Measurements from ENCODE around the gene RGS10. TPM values are rescaled to one million over a fixed set of nuclear protein-coding genes. Genes with fewer than 3 reads are reported as not detected.

Gene RGS10
- total and polyA plus RNA-seq, 9 of the 15 experiments (the other 6 are each of a cell fraction or from before 2014, with no cell fraction given): 31.9 to 123 (median 62.1) TPM

DNA sequence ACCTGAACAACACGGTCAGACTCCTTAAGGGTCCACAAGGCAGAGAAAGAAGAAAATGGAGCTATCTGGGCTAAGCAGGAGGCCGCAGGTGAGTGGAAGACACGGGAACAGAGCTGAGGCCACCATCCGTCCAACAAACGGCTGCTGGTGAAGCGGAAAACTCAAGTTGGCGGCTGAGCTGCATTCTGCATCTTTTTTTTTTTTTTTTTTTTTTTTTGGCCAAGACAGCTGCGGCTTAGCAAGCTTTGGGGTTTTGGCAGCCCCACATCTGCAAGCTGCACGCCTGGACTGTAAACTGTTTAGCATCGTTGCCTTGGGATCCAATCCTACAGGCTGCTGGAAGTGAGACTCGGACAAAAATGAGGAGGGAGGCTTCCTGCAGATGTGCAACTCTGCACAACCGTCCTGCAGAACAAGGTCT is 37.4 kb downstream of the RGS10 start:
- no peak overlapping the region for H3K4me3 ChIP-seq
- POLR2A ChIA-PET: interaction anchor here (0.7 kb wide), 1 partner anchor 14 kb away, joined by 3 read pairs; no protein-coding TSS in a partner anchor

More for the DNA sequence above, 37.4 kb downstream of the RGS10 start:
- no peak overlapping the region for H3K4me2 ChIP-seq (ENCODE audit: insufficient read depth, low read length)
- TF ChIP-seq, protein P1, sequence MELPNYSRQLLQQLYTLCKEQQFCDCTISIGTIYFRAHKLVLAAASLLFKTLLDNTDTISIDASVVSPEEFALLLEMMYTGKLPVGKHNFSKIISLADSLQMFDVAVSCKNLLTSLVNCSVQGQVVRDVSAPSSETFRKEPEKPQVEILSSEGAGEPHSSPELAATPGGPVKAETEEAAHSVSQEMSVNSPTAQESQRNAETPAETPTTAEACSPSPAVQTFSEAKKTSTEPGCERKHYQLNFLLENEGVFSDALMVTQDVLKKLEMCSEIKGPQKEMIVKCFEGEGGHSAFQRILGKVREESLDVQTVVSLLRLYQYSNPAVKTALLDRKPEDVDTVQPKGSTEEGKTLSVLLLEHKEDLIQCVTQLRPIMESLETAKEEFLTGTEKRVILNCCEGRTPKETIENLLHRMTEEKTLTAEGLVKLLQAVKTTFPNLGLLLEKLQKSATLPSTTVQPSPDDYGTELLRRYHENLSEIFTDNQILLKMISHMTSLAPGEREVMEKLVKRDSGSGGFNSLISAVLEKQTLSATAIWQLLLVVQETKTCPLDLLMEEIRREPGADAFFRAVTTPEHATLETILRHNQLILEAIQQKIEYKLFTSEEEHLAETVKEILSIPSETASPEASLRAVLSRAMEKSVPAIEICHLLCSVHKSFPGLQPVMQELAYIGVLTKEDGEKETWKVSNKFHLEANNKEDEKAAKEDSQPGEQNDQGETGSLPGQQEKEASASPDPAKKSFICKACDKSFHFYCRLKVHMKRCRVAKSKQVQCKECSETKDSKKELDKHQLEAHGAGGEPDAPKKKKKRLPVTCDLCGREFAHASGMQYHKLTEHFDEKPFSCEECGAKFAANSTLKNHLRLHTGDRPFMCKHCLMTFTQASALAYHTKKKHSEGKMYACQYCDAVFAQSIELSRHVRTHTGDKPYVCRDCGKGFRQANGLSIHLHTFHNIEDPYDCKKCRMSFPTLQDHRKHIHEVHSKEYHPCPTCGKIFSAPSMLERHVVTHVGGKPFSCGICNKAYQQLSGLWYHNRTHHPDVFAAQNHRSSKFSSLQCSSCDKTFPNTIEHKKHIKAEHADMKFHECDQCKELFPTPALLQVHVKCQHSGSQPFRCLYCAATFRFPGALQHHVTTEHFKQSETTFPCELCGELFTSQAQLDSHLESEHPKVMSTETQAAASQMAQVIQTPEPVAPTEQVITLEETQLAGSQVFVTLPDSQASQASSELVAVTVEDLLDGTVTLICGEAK (IDR thresholded peaks at IDR 0.05): no peak
- TF ChIP-seq, protein P1 (CRISPR knock-in tag; IDR thresholded peaks at IDR 0.05): no peak
- TF ChIP-seq ZNF586 (CRISPR knock-in tag; conservative IDR thresholded peaks at IDR 0.05) (no peak), ZBTB33 (CRISPR knock-in tag; IDR thresholded peaks at IDR 0.05) (peak; percentile 11; the same call in 1 of the 2 replicates), TGIF2 (CRISPR knock-in tag; IDR thresholded peaks at IDR 0.05) (no peak), NFATC3 (IDR thresholded peaks at IDR 0.05) (no peak), ZNF124 (CRISPR knock-in tag; IDR thresholded peaks at IDR 0.05) (no peak)
- TF ChIP-seq, protein P2, sequence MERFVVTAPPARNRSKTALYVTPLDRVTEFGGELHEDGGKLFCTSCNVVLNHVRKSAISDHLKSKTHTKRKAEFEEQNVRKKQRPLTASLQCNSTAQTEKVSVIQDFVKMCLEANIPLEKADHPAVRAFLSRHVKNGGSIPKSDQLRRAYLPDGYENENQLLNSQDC (CRISPR knock-in tag; IDR thresholded peaks at IDR 0.05): no peak
- in situ Hi-C loops (cut with MboI): no loop called here
- peaks cover 32% of the 10 kb centered on the region; the same call in 2 of the 3 replicates for H3K36me3 ChIP-seq (ENCODE audit: control insufficient read depth, insufficient read depth, low read length)
- H3K9me1 ChIP-seq (ENCODE audit: control insufficient read depth, insufficient read depth, low read length): no peaks in the 10 kb centered on the region
- no peaks in the 10 kb centered on the region for H3K79me2 ChIP-seq (ENCODE audit: control insufficient read depth, insufficient read depth, low read length)
- CTCF ChIA-PET (ENCODE audit: low intra/inter-chr PET ratio): no interaction called here
- no peaks in the 10 kb centered on the region; a peak in 1 of 5 replicates for H3K4me1 ChIP-seq (replicated peaks in 1 of 2; ENCODE audit: control insufficient read depth in 2 of 2, insufficient read depth in 2 of 2, low read length in 2 of 2)
- H3K27ac ChIP-seq (ENCODE audit: extremely low read depth, low read depth, low read length): no peak overlapping the region
- BruUV-seq (replicated peaks): no TSS peak
- H3K9ac ChIP-seq (ENCODE audit: insufficient read depth in 1 of 2, low read depth in 2 of 2, low read length in 2 of 2): no peak overlapping the region
- DNase-seq (ENCODE audit: extremely low read depth in 1 of 4, low spot score in 3 of 4) (no peak), FAIRE-seq (no peak), ATAC-seq (no peak)
- no peaks in the 10 kb centered on the region for H3K27me3 ChIP-seq (ENCODE audit: control insufficient read depth in 2 of 2, insufficient read depth in 2 of 2, low read length in 2 of 2)
- intact Hi-C loops (cut with micrococcal nuclease): no loop called here
- H3K9me3 ChIP-seq (replicated peaks; ENCODE audit: control insufficient read depth, insufficient read depth, low read depth, low read length): no peaks in the 10 kb centered on the region
- H4K20me1 ChIP-seq (replicated peaks; ENCODE audit: control insufficient read depth, insufficient read depth, low read length): no peaks in the 10 kb centered on the region
- no peak overlapping the region for H2AFZ ChIP-seq (ENCODE audit: low read depth, low read length)
- WGBS (ENCODE audit: insufficient coverage, low coverage, missing lambda C conversion rate): 93% methylated on average over 9 of the region's 12 CpGs
